Measurements from ENCODE around the gene SGK1. TPM values are rescaled to one million over a fixed set of nuclear protein-coding genes. Genes with fewer than 3 reads are reported as not detected.

Gene SGK1
- total RNA-seq (2022) (42.6 and 45.9 TPM in 2 replicates), Bru-seq, nascent RNA (percentile 49 among the genes with signal in this experiment), BruChase-seq, experiment 1, labeled RNA remaining after a 2-hour chase (percentile 51 among the genes with signal in this experiment), BruChase-seq, experiment 2, labeled RNA remaining after a 6-hour chase (percentile 33 among the genes with signal in this experiment)
- long read RNA-seq, transcript SGK1-201 (12 exons, 2,401 nt), result major isoform, 45 of 69 reads
- long read RNA-seq, transcript SGK1-205 (12 exons, 2,686 nt), result minor isoform, 14 of 69 reads
- long read RNA-seq, partial matches to known transcripts, result 1 of 69 reads
- long read RNA-seq, other reads (novel, unspliced or antisense), result 5 of 69 reads

DNA sequence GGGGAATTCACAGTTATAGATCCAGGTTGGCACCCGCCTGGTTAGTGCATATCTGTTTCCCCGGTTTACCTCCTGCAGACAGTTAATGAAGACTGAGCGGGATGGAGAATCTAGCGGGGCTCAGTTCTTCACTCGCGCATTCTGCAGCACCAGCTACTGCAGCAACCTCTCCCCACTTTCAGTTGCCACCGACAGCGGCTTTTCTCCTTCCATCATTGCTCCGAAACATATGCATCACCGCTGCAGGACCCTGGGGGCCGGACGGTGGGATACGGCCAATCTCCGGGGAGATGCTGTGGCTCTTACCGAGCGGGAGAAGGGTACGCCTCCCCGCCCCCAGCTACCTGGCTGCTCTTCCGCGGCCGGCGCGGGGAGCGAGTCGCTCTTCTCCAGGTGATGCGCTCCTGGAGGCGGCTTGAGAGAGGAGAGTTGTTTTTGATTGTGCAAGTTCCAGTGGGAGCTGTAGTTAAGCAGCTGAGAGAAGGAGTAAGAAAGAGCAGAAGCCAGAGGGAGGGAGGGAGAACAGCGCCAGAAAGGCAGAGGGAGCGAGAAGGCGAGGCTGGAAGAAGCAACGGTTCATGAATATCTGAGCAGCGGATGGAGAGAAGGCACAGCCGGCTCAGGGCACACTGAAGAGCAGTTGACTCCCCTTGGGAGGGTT lies at the start of gene SGK1:
Gene SGK1 (minus strand): TSS at position 642 of the 661 bp plus-strand sequence. CDS start 652 bp downstream, outside the sequence.
- Mint-ChIP-seq H3K27me3 (ENCODE audit: insufficient read depth, unreplicated experiment) (no peaks in the 10 kb centered on the region), H3K4me1 (ENCODE audit: low read depth, unreplicated experiment) (no peaks in the 10 kb centered on the region)
- POLR2A ChIA-PET, result no interaction called here

DNA sequence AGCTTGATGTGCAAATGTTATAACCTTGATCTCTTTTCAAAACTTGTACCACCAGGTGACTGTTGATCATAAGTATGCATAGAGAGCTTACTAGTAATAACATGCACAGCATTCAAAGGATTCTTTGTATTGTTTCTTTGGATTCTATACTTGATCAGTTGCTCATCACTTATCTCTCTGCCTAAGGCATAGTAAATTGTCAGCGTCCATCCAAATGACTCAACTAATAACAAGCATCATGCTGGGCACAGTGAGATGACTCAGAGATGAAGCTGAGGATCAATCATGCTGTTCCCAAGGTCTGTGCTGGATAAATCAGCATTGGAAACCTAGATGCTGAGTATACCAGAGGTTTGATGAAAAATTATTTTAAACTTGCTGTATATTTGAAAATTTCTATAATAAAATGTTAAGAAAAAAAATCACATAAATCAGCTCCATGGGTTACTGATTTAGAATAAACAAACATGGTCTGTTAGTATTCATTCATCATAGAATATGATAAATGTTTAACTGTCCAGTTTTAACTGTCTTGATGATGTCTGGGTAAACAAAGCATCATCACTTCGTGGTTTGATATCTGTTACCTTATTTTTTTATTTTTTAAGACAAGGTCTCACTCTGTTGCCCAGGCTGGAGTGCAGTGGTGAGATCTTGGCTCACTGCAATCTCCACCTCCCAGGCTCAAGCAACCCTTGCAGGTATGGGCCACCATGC lies 45.6 kb upstream of the SGK1 start:
- H3K4me1 Mint-ChIP-seq (ENCODE audit: low read depth, unreplicated experiment), result peaks cover under 1% of the 10 kb centered on the region
- H3K4me3 Mint-ChIP-seq (ENCODE audit: unreplicated experiment), result no peak overlapping the region
- Histone ChIP-seq H3K4me1 (0 out of 2 replicates have a peak, but pooled peaks cover 1% of the 10 kb centered on the region), H3K4me3 (ENCODE audit: low read depth, low read length) (no peak overlapping the region), H3K9me3 (no peaks in the 10 kb centered on the region; the same call in 1 of the 2 replicates), H3K27me3 (replicated peaks; ENCODE audit: control insufficient read depth, insufficient read depth, low read length) (no peaks in the 10 kb centered on the region), H3K36me3 (ENCODE audit: control insufficient read depth, insufficient read depth, low read length) (no peaks in the 10 kb centered on the region)
- TF ChIP-seq, protein P1, sequence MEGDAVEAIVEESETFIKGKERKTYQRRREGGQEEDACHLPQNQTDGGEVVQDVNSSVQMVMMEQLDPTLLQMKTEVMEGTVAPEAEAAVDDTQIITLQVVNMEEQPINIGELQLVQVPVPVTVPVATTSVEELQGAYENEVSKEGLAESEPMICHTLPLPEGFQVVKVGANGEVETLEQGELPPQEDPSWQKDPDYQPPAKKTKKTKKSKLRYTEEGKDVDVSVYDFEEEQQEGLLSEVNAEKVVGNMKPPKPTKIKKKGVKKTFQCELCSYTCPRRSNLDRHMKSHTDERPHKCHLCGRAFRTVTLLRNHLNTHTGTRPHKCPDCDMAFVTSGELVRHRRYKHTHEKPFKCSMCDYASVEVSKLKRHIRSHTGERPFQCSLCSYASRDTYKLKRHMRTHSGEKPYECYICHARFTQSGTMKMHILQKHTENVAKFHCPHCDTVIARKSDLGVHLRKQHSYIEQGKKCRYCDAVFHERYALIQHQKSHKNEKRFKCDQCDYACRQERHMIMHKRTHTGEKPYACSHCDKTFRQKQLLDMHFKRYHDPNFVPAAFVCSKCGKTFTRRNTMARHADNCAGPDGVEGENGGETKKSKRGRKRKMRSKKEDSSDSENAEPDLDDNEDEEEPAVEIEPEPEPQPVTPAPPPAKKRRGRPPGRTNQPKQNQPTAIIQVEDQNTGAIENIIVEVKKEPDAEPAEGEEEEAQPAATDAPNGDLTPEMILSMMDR (IDR thresholded peaks at IDR 0.05; ENCODE audit: insufficient read depth in 1 of 2, low read depth in 1 of 2, low read length in 1 of 2, severe bottlenecking in 1 of 2, unreplicated experiment in 1 of 2), result no peak
- no TSS peak for BruUV-seq (replicated peaks)
- ChIA-PET CTCF (no interaction called here), POLR2A (no interaction called here)
- no peaks in the 10 kb centered on the region for H3K27me3 Mint-ChIP-seq (ENCODE audit: insufficient read depth, unreplicated experiment)
- DNase-seq, result no peak
- no peaks in the 10 kb centered on the region for H3K36me3 Mint-ChIP-seq (ENCODE audit: insufficient read depth, unreplicated experiment)
- no peaks in the 10 kb centered on the region for H3K9me3 Mint-ChIP-seq (ENCODE audit: unreplicated experiment)
- no peak overlapping the region for H3K27ac Mint-ChIP-seq (ENCODE audit: unreplicated experiment)
- intact Hi-C loops (cut with micrococcal nuclease; ENCODE audit: unreplicated experiment), result no loop called here

More for the DNA sequence above, at the start of gene SGK1:
- H3K36me3 ChIP-seq (ENCODE audit: control insufficient read depth, insufficient read depth, low read length), result no peaks in the 10 kb centered on the region
- DNase-seq, result peak; percentile 27 to 36
- no peaks in the 10 kb centered on the region for H3K9me3 ChIP-seq
- intact Hi-C loops (cut with micrococcal nuclease; ENCODE audit: unreplicated experiment), result no loop called here
- CTCF ChIA-PET, result interaction anchor here (0.6 to 1.2 kb wide), 5 partner anchors 18 to 878 kb away, joined by 3 to 6 read pairs (median 5); no protein-coding TSS in a partner anchor
- peak within 1 kb of the TSS; percentile 32 for H3K4me3 ChIP-seq (ENCODE audit: low read depth, low read length)
- no peaks in the 10 kb centered on the region for H3K9me3 Mint-ChIP-seq (ENCODE audit: unreplicated experiment)
- no peak within 1 kb of the TSS for H3K27ac Mint-ChIP-seq (ENCODE audit: unreplicated experiment)
- TF ChIP-seq, protein P1 (IDR thresholded peaks at IDR 0.05; ENCODE audit: insufficient read depth in 1 of 2, low read depth in 1 of 2, low read length in 1 of 2, severe bottlenecking in 1 of 2, unreplicated experiment in 1 of 2), result peak in 1 of 2 experiments; percentile 5
- H3K4me1 ChIP-seq, result 0 out of 2 replicates have a peak, but pooled peaks cover 3% of the 10 kb centered on the region
- H3K36me3 Mint-ChIP-seq (ENCODE audit: insufficient read depth, unreplicated experiment), result no peaks in the 10 kb centered on the region
- BruUV-seq (replicated peaks), result no TSS peak
- H3K27me3 ChIP-seq (replicated peaks; ENCODE audit: control insufficient read depth, insufficient read depth, low read length), result no peaks in the 10 kb centered on the region
- H3K4me3 Mint-ChIP-seq (ENCODE audit: unreplicated experiment), result peak within 1 kb of the TSS; percentile 69

GRCh38 chr6:134361011-134361410 lies 43.1 kb upstream of the SGK1 start:
- H3K36me3 ChIP-seq (ENCODE audit: control insufficient read depth, insufficient read depth, low read length), result no peaks in the 10 kb centered on the region
- Mint-ChIP-seq H3K4me1 (ENCODE audit: low read depth, unreplicated experiment) (peaks cover 5% of the 10 kb centered on the region), H3K9me3 (ENCODE audit: unreplicated experiment) (peaks cover 5% of the 10 kb centered on the region), H3K4me3 (ENCODE audit: unreplicated experiment) (no peak overlapping the region), H3K27me3 (ENCODE audit: insufficient read depth, unreplicated experiment) (no peaks in the 10 kb centered on the region), H3K27ac (ENCODE audit: unreplicated experiment) (no peak overlapping the region), H3K36me3 (ENCODE audit: insufficient read depth, unreplicated experiment) (no peaks in the 10 kb centered on the region)
- TF ChIP-seq, protein P1 (IDR thresholded peaks at IDR 0.05; ENCODE audit: insufficient read depth in 1 of 2, low read depth in 1 of 2, low read length in 1 of 2, severe bottlenecking in 1 of 2, unreplicated experiment in 1 of 2), result no peak
- BruUV-seq (replicated peaks), result no TSS peak
- no peaks in the 10 kb centered on the region; the same call in 1 of the 2 replicates for H3K9me3 ChIP-seq
- intact Hi-C loops (cut with micrococcal nuclease; ENCODE audit: unreplicated experiment), result no loop called here
- DNase-seq, result no peak
- ChIA-PET POLR2A (no interaction called here), CTCF (no interaction called here)
- no peaks in the 10 kb centered on the region for H3K27me3 ChIP-seq (replicated peaks; ENCODE audit: control insufficient read depth, insufficient read depth, low read length)
- no peak overlapping the region for H3K4me3 ChIP-seq (ENCODE audit: low read depth, low read length)
- 0 out of 2 replicates have a peak, but pooled peaks cover 3% of the 10 kb centered on the region for H3K4me1 ChIP-seq

Data from Caco-2 (cell line).